CD14-positive monocyte (primary cell): ENCODE measurements around the gene PYROXD2. TPM values are rescaled to one million over a fixed set of nuclear protein-coding genes. Genes with fewer than 3 reads are reported as not detected.

Experiments
- DNase-seq, 3 donors: peaks; one replicate each; pipeline ENCODE4 v3.0.0-alpha.2; 2011 to 2022
- H2AFZ ChIP-seq: 2 replicates; pipeline ENCODE4 v1.6.0; 2012; ENCODE audit warnings: mild to moderate bottlenecking, low read depth, low read length, inconsistent platforms; ENCODE audit not compliant: insufficient read depth, poor library complexity, severe bottlenecking
- H3K27ac ChIP-seq, 2 donors: 1 replicate in 1 of 2; 2 replicates in 1 of 2; pipeline ENCODE4 v1.5.1; 2012 to 2013; ENCODE audit warnings: low read length in 2 of 2, control low read depth in 1 of 2, inconsistent platforms in 1 of 2, low read depth in 1 of 2, mild to moderate bottlenecking in 1 of 2
- H3K27me3 ChIP-seq, 2 donors: one replicate each; pipeline versions ENCODE4 v1.6.0 to v1.6.1; 2011 to 2013; ENCODE audit warnings: low read length in 2 of 2; ENCODE audit not compliant: control insufficient read depth in 2 of 2, insufficient read depth in 2 of 2
- H3K36me3 ChIP-seq, 2 donors: replicated peaks in 1 of 2; 1 replicate in 1 of 2; 2 replicates in 1 of 2; pipeline versions ENCODE4 v1.5.1 to v1.6.1; 2012 to 2013; ENCODE audit warnings: low read length in 2 of 2, control low read depth in 1 of 2, inconsistent platforms in 1 of 2, mild to moderate bottlenecking in 1 of 2; ENCODE audit not compliant: insufficient read depth in 2 of 2, control insufficient read depth in 1 of 2
- H3K4me1 ChIP-seq, 2 donors: 1 replicate in 1 of 2; 2 replicates in 1 of 2; pipeline versions ENCODE4 v1.5.1 to v1.6.1; 2012 to 2013; ENCODE audit warnings: low read length in 2 of 2, control low read depth in 1 of 2, inconsistent platforms in 1 of 2, mild to moderate bottlenecking in 1 of 2, moderate library complexity in 1 of 2; ENCODE audit not compliant: insufficient read depth in 2 of 2, control insufficient read depth in 1 of 2
- H3K4me2 ChIP-seq: replicated peaks from 2 replicates; pipeline ENCODE3; 2012; ENCODE audit warnings: low read length, moderate library complexity, mild to moderate bottlenecking; ENCODE audit not compliant: poor library complexity, severe bottlenecking; ENCODE audit errors: extremely low read depth
- H3K4me3 ChIP-seq, 3 experiments: fragments of 200-600 bp in 1 of 3; sonication (generic) in 1 of 3; replicated peaks in 1 of 3; 1 replicate in 2 of 3; 2 replicates in 1 of 3; pipeline ENCODE4 v1.5.1; 2011 to 2013; ENCODE audit warnings: low read length in 3 of 3, mild to moderate bottlenecking in 3 of 3, control low read depth in 2 of 3, low read depth in 2 of 3, inconsistent platforms in 1 of 3, moderate library complexity in 1 of 3
- H3K79me2 ChIP-seq: 2 replicates; pipeline ENCODE4 v1.6.0; 2012; ENCODE audit warnings: mild to moderate bottlenecking, control low read depth, inconsistent platforms, low read length, moderate library complexity; ENCODE audit not compliant: insufficient read depth
- H3K9ac ChIP-seq: 2 replicates; pipeline ENCODE4 v1.6.0; 2017; ENCODE audit warnings: low read length, mild to moderate bottlenecking; ENCODE audit not compliant: insufficient read depth, poor library complexity, severe bottlenecking
- H3K9me3 ChIP-seq, 2 donors: replicated peaks in 1 of 2; 1 replicate in 1 of 2; 2 replicates in 1 of 2; pipeline versions ENCODE4 v1.5.1 to v1.6.1; 2012 to 2013; ENCODE audit warnings: low read length in 2 of 2, control low read depth in 1 of 2; ENCODE audit not compliant: control insufficient read depth in 1 of 2, insufficient read depth in 1 of 2
- H4K20me1 ChIP-seq: 2 replicates; pipeline ENCODE4 v1.6.0; 2012; ENCODE audit warnings: mild to moderate bottlenecking, low read length, control low read depth, moderate library complexity; ENCODE audit not compliant: insufficient read depth
- H3K27ac Mint-ChIP-seq, 7 donors: one replicate each; pipeline ENCODE4 v1.8.0; 2020; ENCODE audit warnings: mild to moderate bottlenecking in 7 of 7, mixed read lengths in 7 of 7, moderate library complexity in 6 of 7, inconsistent platforms in 2 of 7
- H3K27me3 Mint-ChIP-seq, 3 donors: one replicate each; pipeline ENCODE4 v1.8.0; 2021 to 2022; ENCODE audit warnings: low read depth in 3 of 3, mild to moderate bottlenecking in 3 of 3, mixed read lengths in 3 of 3, moderate library complexity in 3 of 3, inconsistent platforms in 1 of 3
- H3K36me3 Mint-ChIP-seq, 2 donors: one replicate each; pipeline ENCODE4 v1.8.0; 2020; ENCODE audit warnings: mixed read lengths in 2 of 2, inconsistent platforms in 1 of 2, mild to moderate bottlenecking in 1 of 2
- H3K4me1 Mint-ChIP-seq: one replicate; pipeline ENCODE4 v1.8.0; 2020; ENCODE audit warnings: mild to moderate bottlenecking, mixed read lengths
- H3K4me3 Mint-ChIP-seq, 2 donors: one replicate each; pipeline ENCODE4 v1.8.0; 2020; ENCODE audit warnings: mild to moderate bottlenecking in 2 of 2, mixed read lengths in 2 of 2, moderate library complexity in 1 of 2
- H3K9me3 Mint-ChIP-seq, 7 donors: one replicate each; pipeline ENCODE4 v1.8.0; 2020 to 2022; ENCODE audit warnings: mixed read lengths in 7 of 7, mild to moderate bottlenecking in 6 of 7, moderate library complexity in 6 of 7, inconsistent platforms in 2 of 7
- CTCF ChIP-seq: fragments of 200-600 bp; IDR thresholded peaks from one replicate; pipeline ENCODE4 v1.8.0; 2022; ENCODE audit warnings: antibody characterized with exemption, mild to moderate bottlenecking
- WGBS: methylation state at CpG from one replicate; pipeline ENCODE4 v1.1.5; 2013; ENCODE audit warnings: missing lambda C conversion rate; ENCODE audit not compliant: insufficient coverage; 5-methylcytosine and 5-hydroxymethylcytosine counted together
- intact Hi-C, 2 donors: fragments of 100-400 bp; cut with micrococcal nuclease; formaldehyde crosslinking; loops; one replicate each; pipeline versions ENCODE4 v1.15.0 to v1.15.1; 2023
- polyA plus RNA-seq, 3 donors: library from polyadenylated mRNA; depleted of rRNA in 1 of 3; unstranded in 2 of 3; stranded (reverse) in 1 of 3; fragments of 300-500 nt in 2 of 3; fragments of >200 nt in 1 of 3; fragmentation: Illumina TruSeq in 2 of 3; gene quantifications; 1 replicate in 2 of 3; 2 replicates in 1 of 3; pipeline ENCODE4 v1.2.3, GENCODE V29; 2012 to 2021

PYROXD2 gene
- polyA plus RNA-seq, 3 donors = 0.27 to 21.6 (median 1.00) TPM

- Histone ChIP-seq H3K36me3 (peaks cover 77 to 96% of the 10 kb centered on the region in 2 donors), H4K20me1 (peaks cover 35% of the 10 kb centered on the region), H3K4me2 (no peak overlapping the region), H2AFZ (no peak overlapping the region), H3K4me1 (no peaks in the 10 kb centered on the region), H3K9me3 (peaks cover 0 to 6% of the 10 kb centered on the region in 2 donors), H3K79me2 (no peaks in the 10 kb centered on the region), H3K27ac (no peak overlapping the region), H3K27me3 (no peaks in the 10 kb centered on the region), H3K9ac (no peak overlapping the region), H3K4me3 (no peak overlapping the region)
- Mint-ChIP-seq H3K27me3 (no peaks in the 10 kb centered on the region), H3K9me3 (peaks cover 2 to 11% (median 3%) of the 10 kb centered on the region in 7 donors), H3K4me3 (no peak overlapping the region), H3K4me1 (no peaks in the 10 kb centered on the region), H3K36me3 (peaks cover 83 to 94% of the 10 kb centered on the region in 2 donors), H3K27ac (no peak overlapping the region)
- no CpG with 5 or more reads among the region's 1 CpG for WGBS
- DNase-seq = no peak
- TF ChIP-seq CTCF = no peak
- intact Hi-C loops = no loop called here
Observed at GRCh38 chr10:98433371-98433770, 18.4 kb upstream of the PYROXD2 start.

- WGBS = no CpG with 5 or more reads among the region's 1 CpG
- DNase-seq = no peak
- H3K36me3 ChIP-seq = peaks cover 80 to 96% of the 10 kb centered on the region in 2 donors
- H3K4me2 ChIP-seq = no peak overlapping the region
- Mint-ChIP-seq H3K4me3 (no peak overlapping the region), H3K36me3 (peaks cover 80 to 92% of the 10 kb centered on the region in 2 donors), H3K27me3 (no peaks in the 10 kb centered on the region), H3K4me1 (peaks cover 2% of the 10 kb centered on the region), H3K27ac (no peak overlapping the region), H3K9me3 (peaks cover 2 to 11% (median 3%) of the 10 kb centered on the region in 7 donors)
- no peak for TF ChIP-seq CTCF
- no peak overlapping the region for H2AFZ ChIP-seq
- H3K4me1 ChIP-seq = no peaks in the 10 kb centered on the region
- H3K27me3 ChIP-seq = no peaks in the 10 kb centered on the region
- H3K27ac ChIP-seq = no peak overlapping the region
- no peak overlapping the region for H3K4me3 ChIP-seq
- peaks cover 0 to 6% of the 10 kb centered on the region in 2 donors for H3K9me3 ChIP-seq
- H3K9ac ChIP-seq = no peak overlapping the region
- no peaks in the 10 kb centered on the region for H3K79me2 ChIP-seq
- intact Hi-C loops = no loop called here
- H4K20me1 ChIP-seq = peaks cover 25% of the 10 kb centered on the region
Observed at GRCh38 chr10:98432330-98432729, 17.3 kb upstream of the PYROXD2 start.
